Activated CD4-positive, alpha-beta T cell treated with anti-CD3 and anti-CD28 coated beads for 48 hours (primary cell): ENCODE data around the gene HDGFL3.
A peak's percentile ranks its signal among the peaks of the same experiment; 100 is the strongest.

ENCODE experiments used
- DNase-seq: peaks from one replicate; pipeline ENCODE4 v3.0.0-alpha.2; 2020

HDGFL3 gene

DNA sequence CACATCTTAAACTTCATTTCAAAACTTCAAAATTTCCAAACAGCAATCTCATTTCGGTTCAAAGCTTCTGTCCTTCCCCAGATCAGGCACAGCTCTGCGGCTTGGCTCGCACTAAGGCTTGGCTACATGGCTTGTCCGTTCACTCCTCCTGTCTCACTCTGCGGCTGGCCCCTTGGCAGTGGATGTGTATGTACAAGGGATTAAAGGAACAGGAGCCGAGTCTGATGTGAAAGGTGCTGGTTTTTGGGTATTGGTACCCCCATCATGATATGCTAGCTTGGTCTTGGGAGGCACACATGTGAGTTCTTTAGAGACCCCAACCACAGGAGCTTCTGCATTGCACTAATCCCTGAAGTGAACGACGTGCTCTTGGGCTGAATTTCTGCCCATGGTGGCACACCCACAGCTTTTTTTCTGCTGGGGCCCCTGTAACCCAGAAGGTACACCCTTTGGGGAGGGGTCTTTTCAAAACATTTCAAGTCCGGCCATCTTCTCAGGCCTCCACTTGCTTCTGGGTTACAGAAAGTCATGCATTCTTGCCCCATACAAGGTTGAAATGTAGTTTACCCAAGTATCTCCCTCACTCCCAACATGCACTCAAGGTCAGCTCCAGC is 87.5 kb downstream of the HDGFL3 start:
- DNase-seq, result no peak

DNA sequence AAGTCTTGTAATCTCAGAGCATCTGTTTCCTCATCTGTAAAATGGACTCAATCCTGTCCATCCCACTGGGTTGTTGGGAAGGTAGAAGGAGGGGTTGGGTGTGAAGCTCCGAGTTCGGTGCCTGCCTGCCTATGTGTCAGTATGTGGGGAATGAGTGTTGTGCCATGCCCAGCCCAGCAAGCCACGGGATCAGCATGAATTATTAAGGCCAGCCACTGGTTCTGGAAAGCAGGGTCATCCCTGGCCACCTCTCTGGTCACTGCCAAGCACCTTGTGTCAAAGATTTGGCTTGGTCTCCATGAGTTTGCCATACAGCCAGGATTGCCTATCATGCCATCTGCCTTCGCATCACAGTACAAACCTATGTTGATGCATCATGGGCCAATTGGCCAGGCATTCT is 88.7 kb downstream of the HDGFL3 start:
- DNase-seq, result no peak

- no peak for DNase-seq
These were observed 89.3 kb downstream of the HDGFL3 start for GRCh38 chr15:83118291-83118827.

GRCh38 chr15:83115831-83116565 is 91.6 kb downstream of the HDGFL3 start:
- DNase-seq, result no peak

- DNase-seq, result no peak
These were observed 92.2 kb downstream of the HDGFL3 start for GRCh38 chr15:83115410-83115809.

- DNase-seq, result no peak
These were observed 92.8 kb downstream of the HDGFL3 start for GRCh38 chr15:83114856-83115255.

DNA sequence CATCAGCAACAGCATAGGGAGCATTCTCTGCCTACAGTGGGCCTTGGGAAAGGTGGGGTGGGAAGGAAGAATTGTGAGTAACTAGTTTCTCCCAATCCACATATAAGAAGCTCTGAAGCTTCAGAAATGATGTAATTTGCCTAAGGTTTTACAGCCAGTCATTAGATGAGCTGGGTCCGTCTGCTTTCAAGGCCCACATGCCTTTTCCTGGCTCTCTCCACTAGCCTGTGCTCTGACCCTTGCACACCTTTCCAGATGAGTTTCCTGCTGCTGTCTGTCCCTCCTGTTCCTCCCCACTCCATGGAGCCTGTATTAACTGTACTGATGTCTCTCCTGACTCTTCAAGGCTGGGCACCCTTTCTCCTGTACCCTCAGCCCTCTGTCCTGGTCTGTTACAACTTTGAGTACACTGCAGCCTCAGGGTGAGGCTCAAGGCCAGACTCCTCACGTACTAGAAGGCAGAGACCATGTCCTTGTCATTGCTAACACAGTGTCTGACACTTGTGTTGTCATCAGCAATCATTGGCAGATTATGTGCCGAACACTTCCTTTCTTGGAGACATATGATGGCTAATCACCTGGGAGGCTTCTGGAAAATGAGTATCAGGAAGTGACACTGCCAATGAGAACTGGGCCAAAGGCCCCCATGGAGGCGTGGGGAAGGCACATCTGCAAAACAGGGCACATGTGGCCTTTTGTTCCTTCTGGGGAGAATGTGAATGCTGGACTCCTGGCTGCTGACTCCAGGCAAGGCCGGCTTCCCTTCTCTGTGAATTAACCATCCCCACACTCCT is 93.5 kb downstream of the HDGFL3 start:
- no peak for DNase-seq

GRCh38 chr15:83112956-83113299 is 94.7 kb downstream of the HDGFL3 start:
- no peak for DNase-seq

- DNase-seq, result no peak
These were observed 95.2 kb downstream of the HDGFL3 start for GRCh38 chr15:83112233-83112955.

DNA sequence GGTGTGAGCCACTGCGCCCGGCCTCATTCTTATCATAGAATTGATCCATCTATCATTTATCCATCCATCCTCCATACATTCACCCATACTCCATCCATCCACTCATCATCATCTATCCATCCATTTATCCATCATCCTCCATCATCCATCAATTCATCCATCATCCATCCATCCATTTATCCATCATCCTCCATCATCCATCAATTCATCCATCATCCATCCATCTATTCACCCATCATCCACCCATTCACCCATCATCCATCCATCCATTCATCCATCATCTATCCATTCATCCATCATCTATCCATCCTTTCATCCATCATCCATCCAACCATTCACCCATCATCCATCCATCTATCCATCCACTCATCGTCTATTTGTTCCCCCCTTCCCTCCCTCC is 96.5 kb downstream of the HDGFL3 start:
- DNase-seq, result no peak

GRCh38 chr15:83110381-83110780 is 97.2 kb downstream of the HDGFL3 start:
- DNase-seq, result no peak

DNA sequence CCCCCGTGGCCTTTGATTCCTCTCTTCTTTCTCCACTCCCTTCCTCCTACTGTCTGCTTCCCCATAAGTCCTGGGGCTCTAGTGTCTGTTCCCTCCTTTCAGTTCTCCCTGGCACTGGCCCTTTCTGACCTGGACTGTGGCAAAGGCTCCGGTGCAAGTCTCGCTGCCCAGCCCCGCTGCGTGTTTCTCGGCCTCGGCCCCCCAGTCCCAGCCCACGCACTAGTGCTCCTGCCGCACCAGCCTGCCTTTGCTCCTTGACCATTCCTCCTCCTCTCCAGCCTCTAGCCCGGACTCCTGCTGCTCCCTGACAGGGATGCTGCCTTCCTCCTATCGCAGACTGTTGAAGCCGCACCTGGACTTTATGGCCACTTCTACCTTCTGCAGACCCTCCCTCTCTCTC is 98.1 kb downstream of the HDGFL3 start:
- no peak for DNase-seq

DNA sequence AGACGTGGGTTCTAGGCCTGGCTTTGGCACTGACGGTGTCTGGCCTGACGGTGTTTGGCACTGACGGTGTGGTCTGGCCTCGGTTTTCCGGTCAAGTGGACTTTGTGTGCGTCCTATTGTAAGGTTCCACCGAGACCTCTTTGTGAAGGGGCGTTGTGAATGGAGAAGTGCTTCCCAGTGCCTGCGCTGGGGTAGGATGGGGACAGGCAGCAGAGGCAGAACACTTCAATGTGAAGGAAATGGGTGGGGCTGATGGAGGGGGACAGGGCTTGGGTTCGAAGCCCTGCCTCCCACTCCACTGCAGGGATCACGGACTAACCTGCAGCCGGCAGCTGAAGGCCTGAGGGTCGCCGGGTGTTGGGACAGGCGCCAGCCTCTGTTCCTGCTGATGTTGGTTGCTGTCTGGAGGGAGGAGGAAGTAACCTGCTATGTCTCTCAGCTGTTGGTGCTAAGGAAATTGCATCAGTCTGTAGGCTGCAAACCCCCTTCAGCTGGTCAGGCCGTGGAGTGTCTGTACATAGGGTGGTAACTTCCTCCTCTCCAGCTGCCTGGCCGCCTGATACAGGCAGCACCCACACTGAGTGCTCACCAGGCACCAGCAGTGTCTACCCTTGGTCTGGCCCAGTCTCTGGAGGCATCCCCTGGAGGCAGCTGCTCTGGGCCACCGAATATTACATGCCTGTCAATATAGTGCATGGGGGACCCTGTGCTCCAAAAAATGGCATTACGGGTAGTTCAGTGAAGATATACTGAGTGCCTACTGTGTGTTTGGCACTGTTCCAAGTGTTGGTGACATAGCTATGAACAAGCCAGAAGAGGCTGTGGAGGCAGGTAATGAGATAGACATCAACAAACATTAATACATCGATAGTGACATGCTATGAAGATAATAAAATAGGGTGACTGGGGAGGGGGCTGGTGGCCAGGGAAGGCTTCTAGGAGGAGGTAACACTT is 99.1 kb downstream of the HDGFL3 start:
- DNase-seq, result peak; percentile 11

DNA sequence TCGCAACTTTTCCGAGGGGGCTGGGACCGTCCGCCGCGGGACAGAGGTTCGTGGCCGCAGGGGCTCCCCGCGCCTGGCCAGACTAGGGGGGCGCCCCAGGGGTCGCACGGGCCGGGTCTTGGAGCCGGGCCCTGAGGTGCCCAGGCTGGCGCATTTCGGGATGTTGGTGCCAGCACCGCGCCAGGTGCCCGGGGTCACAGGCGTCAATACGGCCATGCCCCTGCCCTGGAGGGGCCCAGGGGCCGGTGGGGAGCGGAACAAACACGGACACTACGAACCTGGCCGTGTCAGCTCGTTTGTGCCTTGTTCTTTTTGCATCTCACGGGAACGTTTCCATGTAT is 99.8 kb downstream of the HDGFL3 start:
- no peak for DNase-seq

DNA sequence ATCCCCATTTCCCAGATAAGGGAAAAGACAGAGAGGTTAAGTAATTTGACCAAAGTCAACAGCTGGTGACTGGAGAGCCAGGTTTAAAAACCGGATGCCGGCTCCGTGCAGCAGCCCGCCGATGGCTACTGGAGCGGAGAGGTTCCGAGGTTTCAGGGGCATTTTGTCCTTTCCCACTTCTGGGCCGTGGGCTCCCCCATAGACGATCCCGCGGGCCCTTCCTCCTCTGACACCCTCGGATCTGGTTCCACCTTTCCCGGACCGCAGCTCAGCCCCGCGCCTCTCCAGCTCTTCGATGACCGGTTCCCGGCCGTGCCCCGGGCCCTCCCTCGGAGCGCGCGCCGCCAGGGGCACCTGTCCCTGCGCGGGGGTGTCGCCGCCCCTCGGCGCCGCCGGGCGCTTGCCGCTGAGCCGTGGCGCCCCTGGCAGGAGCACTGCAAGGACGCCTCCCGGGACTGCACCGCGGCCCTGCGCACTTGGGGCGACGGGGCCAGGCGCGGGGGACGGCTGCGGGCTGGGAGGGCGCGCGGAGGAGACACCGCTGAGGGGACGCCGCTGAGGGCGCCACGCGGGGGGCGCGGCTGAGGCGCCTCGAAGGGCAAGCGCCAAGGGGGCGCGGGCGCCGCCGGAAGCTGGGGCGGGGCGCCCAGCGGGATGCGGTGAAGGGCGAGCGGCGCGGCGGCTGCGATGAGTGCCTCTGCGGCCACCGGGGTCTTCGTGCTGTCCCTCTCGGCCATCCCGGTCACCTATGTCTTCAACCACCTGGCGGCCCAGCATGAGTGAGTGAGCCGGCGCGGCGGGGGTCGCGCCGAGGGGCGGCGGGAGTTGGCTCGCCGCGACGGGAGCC is 100.4 kb downstream of the HDGFL3 start, which contains the start of gene TM6SF1:
Gene TM6SF1, plus strand, starts transcription at position 652 of the 847 bp plus-strand sequence. Its CDS starts 36 bp downstream, at position 688.
- peak; percentile 13 for DNase-seq

DNA sequence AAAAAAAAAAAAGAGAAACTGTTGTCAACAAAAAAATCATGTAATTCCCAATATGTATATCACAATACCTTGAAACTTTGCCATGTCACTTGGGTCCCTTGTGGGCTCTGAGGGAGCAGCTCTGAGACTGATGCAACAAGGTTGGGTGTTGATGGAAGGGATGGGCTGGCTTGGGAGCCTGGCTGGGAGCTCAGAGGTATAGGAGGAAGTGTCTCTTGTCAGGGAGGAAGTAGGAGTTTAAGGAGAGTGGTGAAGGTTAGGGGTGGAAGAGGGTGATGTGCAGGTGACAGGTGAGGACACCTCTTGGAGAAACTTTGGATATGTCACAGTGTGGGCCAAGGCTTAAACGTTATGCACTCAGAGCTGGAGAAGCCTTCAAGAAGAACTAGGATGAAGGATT is 102.2 kb downstream of the HDGFL3 start:
- DNase-seq, result no peak

DNA sequence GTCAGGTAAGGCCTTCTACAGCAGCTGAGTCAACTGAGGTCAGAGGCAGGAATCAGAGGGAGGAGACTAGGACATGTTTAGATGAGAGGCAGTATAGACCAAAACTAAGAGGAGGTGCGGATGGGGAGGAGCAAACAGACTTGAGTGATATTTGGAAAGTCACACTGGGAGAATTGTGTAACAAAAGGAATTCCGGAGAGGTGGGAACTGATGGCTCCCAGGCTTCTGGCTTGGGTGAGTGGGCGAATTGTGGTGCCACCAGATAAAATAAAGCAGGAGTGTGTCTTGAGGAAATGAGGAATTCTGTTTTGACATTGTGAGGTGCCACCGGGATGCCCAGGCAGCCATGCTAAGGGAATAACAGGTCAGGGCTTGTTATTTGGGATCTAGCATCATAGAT is 103.5 kb downstream of the HDGFL3 start:
- DNase-seq, result no peak

- no peak for DNase-seq
These were observed 105.3 kb downstream of the HDGFL3 start for GRCh38 chr15:83102346-83102745.

GRCh38 chr15:83100097-83100646 is 107.5 kb downstream of the HDGFL3 start:
- DNase-seq, result no peak

GRCh38 chr15:83099290-83099689 is 108.3 kb downstream of the HDGFL3 start:
- DNase-seq, result no peak

DNA sequence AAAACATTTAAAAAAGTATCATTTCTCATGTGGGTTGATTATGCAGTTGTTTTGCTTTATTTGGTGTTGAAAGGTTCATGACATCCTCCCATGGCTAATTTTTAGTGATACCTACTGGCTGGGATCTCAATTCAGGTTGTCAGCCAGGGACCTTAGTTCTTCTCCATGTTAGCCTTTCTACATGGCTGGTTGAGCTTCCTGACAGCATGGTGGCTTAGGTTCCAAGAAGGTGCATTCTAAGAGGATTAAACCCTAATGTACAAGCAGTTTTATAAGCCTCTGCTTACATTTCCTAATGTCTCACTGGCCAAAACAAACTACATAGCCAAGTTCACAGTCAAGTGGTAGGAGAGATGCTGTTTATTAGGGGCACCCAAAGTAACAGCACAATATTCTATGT is 109.5 kb downstream of the HDGFL3 start:
- no peak for DNase-seq
